Right lung (tissue), 5 donors: ENCODE data around the gene LCP1. TPM values are rescaled to one million over a fixed set of nuclear protein-coding genes. Genes with fewer than 3 reads are reported as not detected.

Experiments
- DNase-seq, 2 donors: peaks; one replicate each; pipeline ENCODE4 v3.0.0-alpha.2; 2013
- polyA plus RNA-seq, 5 donors: library from polyadenylated mRNA; unstranded; fragments of 120-200 nt; gene quantifications; one replicate each; pipeline versions ENCODE4 v1.2.1 to v1.2.3, GENCODE V29; 2013; ENCODE audit warnings: inconsistent platforms in 1 of 5, low replicate concordance in 1 of 5; ENCODE audit not compliant: insufficient read length in 5 of 5, insufficient read depth in 1 of 5

The LCP1 gene
- polyA plus RNA-seq, 5 donors = 14.4 to 23.2 (median 21.0) TPM

- DNase-seq = no peak
These were observed 79.7 kb downstream of the LCP1 start for GRCh38 chr13:46102255-46102605.

- no peak for DNase-seq
These were observed 80.3 kb downstream of the LCP1 start for GRCh38 chr13:46101484-46102254.

- no peak for DNase-seq
These were observed 81.0 kb downstream of the LCP1 start for GRCh38 chr13:46101002-46101401.

GRCh38 chr13:46100191-46100815, 81.7 kb downstream of the LCP1 start:
- DNase-seq = no peak

- no peak for DNase-seq
These were observed 84.3 kb downstream of the LCP1 start for GRCh38 chr13:46097663-46098062.

GRCh38 chr13:46097015-46097414, 85.0 kb downstream of the LCP1 start:
- DNase-seq = no peak

- no peak for DNase-seq
These were observed 87.5 kb downstream of the LCP1 start for GRCh38 chr13:46094478-46094877.

- no peak for DNase-seq
These were observed 93.0 kb downstream of the LCP1 start for GRCh38 chr13:46088821-46089562.

GRCh38 chr13:46087481-46087880, 94.5 kb downstream of the LCP1 start:
- DNase-seq = no peak

GRCh38 chr13:46086985-46087384, 95.0 kb downstream of the LCP1 start:
- DNase-seq = no peak

- DNase-seq = no peak
These were observed 95.5 kb downstream of the LCP1 start for GRCh38 chr13:46086421-46086922.

- no peak for DNase-seq
These were observed 96.2 kb downstream of the LCP1 start for GRCh38 chr13:46085737-46086136.

- DNase-seq = no peak
These were observed 99.7 kb downstream of the LCP1 start for GRCh38 chr13:46082324-46082723.

- no peak for DNase-seq
These were observed 102.2 kb downstream of the LCP1 start for GRCh38 chr13:46079770-46080169.

- no peak for DNase-seq
These were observed 104.7 kb downstream of the LCP1 start for GRCh38 chr13:46077265-46077664.

GRCh38 chr13:46076827-46077226, 105.2 kb downstream of the LCP1 start:
- DNase-seq = no peak

Other genes with a start within 250 kb of the LCP1 start
- gene ZC3H13, start 129.4 kb downstream of the LCP1 start, polyA plus RNA-seq = 10 to 100 TPM; 44.4 to 73.2 (median 64.5) TPM
- 1 to 10 TPM in 1 of 5 donors, under 1 TPM in 4; 0.06 to 1.8 (median 0.23) TPM for gene CPB2, start 77.1 kb downstream of the LCP1 start, polyA plus RNA-seq
- under 1 TPM; 0.37 to 0.49 (median 0.43) TPM for gene LRRC63, start 29.8 kb upstream of the LCP1 start, polyA plus RNA-seq
- gene RUBCNL, start 205.1 kb upstream of the LCP1 start, polyA plus RNA-seq = 1 to 10 TPM; 1.5 to 3.9 (median 2.7) TPM